Muscle layer of colon (tissue), 2 donors: ENCODE results near the gene HCN3.
"Not testable (repeated sequence)": the region's sequence is repeated elsewhere in the genome, so short reads cannot be mapped to it uniquely, and the experiment has no call there.

Source experiments
- H3K27ac ChIP-seq: one replicate; pipeline ENCODE4 v1.7.0; 2013; ENCODE audit warnings: low read depth, mild to moderate bottlenecking, low read length, moderate library complexity
- H3K27me3 ChIP-seq, 2 donors: one replicate each; pipeline ENCODE4 v1.7.0; 2013; ENCODE audit warnings: low read length in 2 of 2, mild to moderate bottlenecking in 2 of 2; ENCODE audit not compliant: insufficient read depth in 2 of 2, control insufficient read depth in 1 of 2
- H3K36me3 ChIP-seq: one replicate; pipeline ENCODE4 v1.7.0; 2013; ENCODE audit warnings: mild to moderate bottlenecking, low read length; ENCODE audit not compliant: insufficient read depth
- H3K4me1 ChIP-seq: one replicate; pipeline ENCODE4 v1.7.0; 2013; ENCODE audit warnings: mild to moderate bottlenecking, low read length; ENCODE audit not compliant: insufficient read depth
- H3K4me3 ChIP-seq, 2 donors: one replicate each; pipeline ENCODE4 v1.7.0; 2013; ENCODE audit warnings: low read length in 2 of 2, low read depth in 1 of 2, mild to moderate bottlenecking in 1 of 2, moderate library complexity in 1 of 2
- H3K9ac ChIP-seq: one replicate; pipeline ENCODE4 v1.7.0; 2013; ENCODE audit warnings: low read length
- H3K9me3 ChIP-seq: one replicate; pipeline ENCODE4 v1.7.0; 2013; ENCODE audit warnings: mild to moderate bottlenecking, low read length
- donor health status: abdominal sarcoma.
- donor health status: Adenocarcinoma of cecum.

The HCN3 gene

GRCh38 chr1:155327981-155328380 is 50.7 kb downstream of the HCN3 start:
- peaks cover 41% of the 10 kb centered on the region for H3K36me3 ChIP-seq
- no peak overlapping the region for H3K4me3 ChIP-seq
- H3K9me3 ChIP-seq: no peaks in the 10 kb centered on the region
- H3K9ac ChIP-seq: no peak overlapping the region
- H3K27me3 ChIP-seq: no peaks in the 10 kb centered on the region
- no peak overlapping the region for H3K27ac ChIP-seq
- peaks cover 11% of the 10 kb centered on the region for H3K4me1 ChIP-seq

GRCh38 chr1:155328856-155329255 is 51.6 kb downstream of the HCN3 start:
- H3K27ac ChIP-seq, H3K9ac ChIP-seq, H3K4me3 ChIP-seq, H3K9me3 ChIP-seq, H3K27me3 ChIP-seq: not testable (repeated sequence)
- peaks cover 11% of the 10 kb centered on the region for H3K4me1 ChIP-seq
- H3K36me3 ChIP-seq: peaks cover 41% of the 10 kb centered on the region

- H3K9ac ChIP-seq: no peak overlapping the region
- H3K36me3 ChIP-seq: peaks cover 41% of the 10 kb centered on the region
- H3K4me3 ChIP-seq: no peak overlapping the region
- H3K27ac ChIP-seq: no peak overlapping the region
- no peaks in the 10 kb centered on the region for H3K9me3 ChIP-seq
- peaks cover 10% of the 10 kb centered on the region for H3K4me1 ChIP-seq
- no peaks in the 10 kb centered on the region for H3K27me3 ChIP-seq
Observed at GRCh38 chr1:155329980-155330598, 52.8 kb downstream of the HCN3 start.

GRCh38 chr1:155334962-155335361 is 57.7 kb downstream of the HCN3 start:
- Histone ChIP-seq H3K4me3 (no peak overlapping the region), H3K27me3 (no peaks in the 10 kb centered on the region), H3K36me3 (peaks cover 50% of the 10 kb centered on the region), H3K9ac (no peak overlapping the region), H3K9me3 (no peaks in the 10 kb centered on the region), H3K27ac (no peak overlapping the region), H3K4me1 (no peaks in the 10 kb centered on the region)
